ENCODE results near the gene PAAF1. TPM values are rescaled to one million over a fixed set of nuclear protein-coding genes. Genes with fewer than 3 reads are reported as not detected.

The PAAF1 gene
- total and polyA plus RNA-seq, 11 donors = 3.9 to 18.4 (median 11.4) TPM

DNA sequence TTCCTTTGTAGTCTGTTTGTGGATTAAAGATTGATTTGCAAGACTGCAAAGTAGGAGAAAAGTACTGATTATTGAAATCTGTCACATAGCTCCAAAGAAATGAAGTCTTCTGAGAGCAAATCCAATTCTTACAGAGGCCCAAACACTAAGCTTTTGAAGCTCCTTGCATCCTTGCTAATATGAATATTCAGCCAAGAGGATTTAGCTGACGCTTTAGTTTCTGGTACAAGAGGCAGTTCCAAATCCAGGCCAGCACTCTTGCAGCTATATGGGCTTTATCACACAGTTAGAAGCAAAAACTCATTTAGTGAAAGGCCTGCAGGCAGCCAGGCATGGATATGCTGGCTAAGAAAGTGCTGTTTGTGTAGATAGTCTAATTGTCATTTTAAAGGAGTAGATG lies 12.7 kb downstream of the PAAF1 start:
- TF ChIP-seq POLR2A (IDR thresholded peaks at IDR 0.05) = no peak
- TF ChIP-seq, protein P1, sequence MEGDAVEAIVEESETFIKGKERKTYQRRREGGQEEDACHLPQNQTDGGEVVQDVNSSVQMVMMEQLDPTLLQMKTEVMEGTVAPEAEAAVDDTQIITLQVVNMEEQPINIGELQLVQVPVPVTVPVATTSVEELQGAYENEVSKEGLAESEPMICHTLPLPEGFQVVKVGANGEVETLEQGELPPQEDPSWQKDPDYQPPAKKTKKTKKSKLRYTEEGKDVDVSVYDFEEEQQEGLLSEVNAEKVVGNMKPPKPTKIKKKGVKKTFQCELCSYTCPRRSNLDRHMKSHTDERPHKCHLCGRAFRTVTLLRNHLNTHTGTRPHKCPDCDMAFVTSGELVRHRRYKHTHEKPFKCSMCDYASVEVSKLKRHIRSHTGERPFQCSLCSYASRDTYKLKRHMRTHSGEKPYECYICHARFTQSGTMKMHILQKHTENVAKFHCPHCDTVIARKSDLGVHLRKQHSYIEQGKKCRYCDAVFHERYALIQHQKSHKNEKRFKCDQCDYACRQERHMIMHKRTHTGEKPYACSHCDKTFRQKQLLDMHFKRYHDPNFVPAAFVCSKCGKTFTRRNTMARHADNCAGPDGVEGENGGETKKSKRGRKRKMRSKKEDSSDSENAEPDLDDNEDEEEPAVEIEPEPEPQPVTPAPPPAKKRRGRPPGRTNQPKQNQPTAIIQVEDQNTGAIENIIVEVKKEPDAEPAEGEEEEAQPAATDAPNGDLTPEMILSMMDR (IDR thresholded peaks at IDR 0.05) = no peak
- Histone ChIP-seq H3K4me1 (no peaks in the 10 kb centered on the region), H3K4me3 (no peak overlapping the region), H3K27me3 (no peaks in the 10 kb centered on the region), H3K9me3 (no peaks in the 10 kb centered on the region), H3K36me3 (peaks cover 0 to 81% (median 60%) of the 10 kb centered on the region in 9 donors), H3K27ac (no peak overlapping the region)
- DNase-seq (no peak), ATAC-seq (no peak)
- intact Hi-C loops (cut with DNase I) = no loop called here
- WGBS, 4 donors = 70 to 96% (median 92%) methylated on average over 1 of the region's 1 CpG

DNA sequence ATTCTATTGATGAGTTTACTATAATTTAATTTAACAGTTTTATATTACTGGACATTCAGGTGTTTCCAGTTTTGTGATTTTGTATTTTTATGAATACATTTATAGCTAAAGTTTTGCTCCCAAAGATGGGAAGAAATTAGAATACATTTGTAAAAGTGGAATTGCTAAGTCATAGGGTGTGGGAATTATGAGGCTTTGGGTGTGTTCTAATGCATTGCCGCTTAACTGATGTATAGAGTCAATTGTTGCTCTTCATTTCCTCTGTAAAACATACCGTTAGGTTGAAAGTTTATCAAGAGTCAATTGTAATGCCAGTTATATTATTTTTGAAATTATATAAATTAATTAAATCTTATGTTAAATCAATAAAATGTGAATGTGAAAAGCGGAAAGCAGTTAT lies 16.2 kb downstream of the PAAF1 start:
- peaks cover 0 to 74% (median 62%) of the 10 kb centered on the region in 9 donors for H3K36me3 ChIP-seq
- H3K4me3 ChIP-seq = no peak overlapping the region
- intact Hi-C loops (cut with DNase I) = no loop called here
- TF ChIP-seq, protein P1 (IDR thresholded peaks at IDR 0.05) = no peak
- no peak for TF ChIP-seq POLR2A (IDR thresholded peaks at IDR 0.05)
- no peak for ATAC-seq
- no peak for DNase-seq
- H3K27me3 ChIP-seq = no peaks in the 10 kb centered on the region
- no peaks in the 10 kb centered on the region for H3K9me3 ChIP-seq
- H3K4me1 ChIP-seq = no peaks in the 10 kb centered on the region
- no peak overlapping the region for H3K27ac ChIP-seq
- WGBS, 4 donors = 75 to 98% (median 97%) methylated on average over 3 of the region's 3 CpGs

DNA sequence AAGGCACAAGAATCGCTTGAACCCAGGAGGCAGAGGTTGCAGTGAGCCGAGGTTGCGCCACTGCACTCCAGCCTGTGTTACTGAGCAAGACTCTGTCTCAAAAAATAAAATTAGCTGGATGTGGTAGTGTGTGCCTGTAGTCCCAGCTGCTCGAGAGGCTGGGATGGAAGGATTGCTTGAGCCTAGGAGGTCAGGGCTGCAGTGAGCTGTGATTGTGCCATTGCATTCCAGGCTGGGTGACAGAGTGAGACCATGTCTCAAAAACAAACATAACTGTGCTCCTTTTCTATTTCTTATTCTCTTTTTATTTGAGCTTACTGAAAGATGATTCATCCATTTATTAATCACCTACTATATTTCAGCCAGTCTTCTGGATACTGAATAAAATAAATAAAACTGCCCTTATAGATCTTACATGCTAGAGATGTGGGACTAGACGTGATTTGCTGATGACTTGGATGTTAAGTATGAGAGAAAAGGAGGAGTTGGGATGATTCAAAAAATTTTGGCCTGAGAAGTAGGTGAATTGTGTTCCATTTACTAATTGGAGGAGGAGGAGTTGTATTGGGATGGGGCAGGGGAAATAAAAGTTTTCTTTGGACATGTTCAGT lies 18.0 kb downstream of the PAAF1 start:
- Histone ChIP-seq H3K4me3 (no peak overlapping the region), H3K27ac (no peak overlapping the region), H3K27me3 (no peaks in the 10 kb centered on the region), H3K36me3 (peaks cover 0 to 65% (median 57%) of the 10 kb centered on the region in 9 donors), H3K9me3 (no peaks in the 10 kb centered on the region), H3K4me1 (no peaks in the 10 kb centered on the region)
- intact Hi-C loops (cut with DNase I) = no loop called here
- DNase-seq (no peak), ATAC-seq (no peak)
- 94 to 98% (median 98%) methylated on average over 5 of the region's 5 CpGs for WGBS, 4 donors
- no peak for TF ChIP-seq POLR2A (IDR thresholded peaks at IDR 0.05)
- TF ChIP-seq, protein P1 (IDR thresholded peaks at IDR 0.05) = no peak

DNA sequence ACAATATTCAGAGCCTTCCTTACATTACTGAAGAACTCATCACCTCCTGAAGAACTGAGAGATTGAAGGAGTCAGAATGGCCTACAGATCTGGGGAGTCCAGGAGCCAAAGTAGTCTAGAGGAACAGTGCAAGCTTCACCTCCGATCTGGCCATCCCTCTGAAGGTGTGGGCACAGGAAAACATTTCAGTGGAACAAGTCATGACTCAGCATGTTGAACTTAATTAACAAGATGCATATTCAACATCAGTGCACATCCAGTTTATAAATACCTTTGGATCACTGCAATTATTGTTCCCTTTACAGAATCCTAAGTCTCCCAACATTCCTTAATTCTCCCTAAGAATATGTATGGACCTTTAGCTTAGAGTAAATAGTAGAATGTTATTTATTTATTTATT lies 25.5 kb downstream of the PAAF1 start:
- DNase-seq = no peak
- H3K4me3 ChIP-seq = no peak overlapping the region
- ATAC-seq = no peak
- H3K27me3 ChIP-seq = no peaks in the 10 kb centered on the region
- peaks cover 0 to 5% (median 0%) of the 10 kb centered on the region in 12 donors for H3K4me1 ChIP-seq
- H3K36me3 ChIP-seq = peaks cover 0 to 76% (median 55%) of the 10 kb centered on the region in 9 donors
- intact Hi-C loops (cut with DNase I) = no loop called here
- no peaks in the 10 kb centered on the region for H3K9me3 ChIP-seq
- H3K27ac ChIP-seq = no peak overlapping the region
- TF ChIP-seq POLR2A (IDR thresholded peaks at IDR 0.05) = no peak
- TF ChIP-seq, protein P1 (IDR thresholded peaks at IDR 0.05) = no peak
- 75 to 100% (median 89%) methylated on average over 1 of the region's 1 CpG for WGBS, 4 donors
